IPS-18c (cell line): ENCODE results near the gene RBPMS2.
"Not testable (repeated sequence)": the region's sequence is repeated elsewhere in the genome, so short reads cannot be mapped to it uniquely, and the experiment has no call there.

Source experiments
- H3K4me3 ChIP-seq: 2 replicates; pipeline ENCODE4 v1.7.0; 2013; ENCODE audit warnings: low read depth, mild to moderate bottlenecking, low read length, moderate library complexity; ENCODE audit not compliant: insufficient read depth
- H3K9me3 ChIP-seq: one replicate; pipeline ENCODE4 v1.6.1; 2013; ENCODE audit warnings: mild to moderate bottlenecking, low read length, moderate library complexity; ENCODE audit not compliant: control insufficient read depth, insufficient read depth

Gene RBPMS2

DNA sequence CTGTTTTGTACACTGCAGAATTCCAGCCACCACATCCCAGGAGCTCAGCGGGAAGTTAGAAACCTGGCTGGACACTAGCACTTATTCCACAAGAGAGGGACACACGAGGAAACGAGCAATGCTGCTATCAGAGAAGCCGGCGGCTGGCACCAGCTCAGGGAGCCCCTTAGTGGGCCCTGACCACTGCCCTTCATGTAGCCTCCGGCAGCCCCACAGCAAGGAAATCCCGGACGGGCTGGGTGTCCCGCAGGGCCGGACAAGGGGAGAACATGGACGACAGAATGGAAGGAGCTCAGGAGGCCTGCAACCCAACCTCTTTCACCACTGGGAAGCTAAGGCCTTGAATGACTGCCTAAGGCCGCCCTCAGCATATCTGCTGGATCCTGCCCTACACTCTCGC is 32.5 kb downstream of the RBPMS2 start:
- Histone ChIP-seq H3K4me3 (no peak overlapping the region), H3K9me3 (peaks cover 2% of the 10 kb centered on the region)

DNA sequence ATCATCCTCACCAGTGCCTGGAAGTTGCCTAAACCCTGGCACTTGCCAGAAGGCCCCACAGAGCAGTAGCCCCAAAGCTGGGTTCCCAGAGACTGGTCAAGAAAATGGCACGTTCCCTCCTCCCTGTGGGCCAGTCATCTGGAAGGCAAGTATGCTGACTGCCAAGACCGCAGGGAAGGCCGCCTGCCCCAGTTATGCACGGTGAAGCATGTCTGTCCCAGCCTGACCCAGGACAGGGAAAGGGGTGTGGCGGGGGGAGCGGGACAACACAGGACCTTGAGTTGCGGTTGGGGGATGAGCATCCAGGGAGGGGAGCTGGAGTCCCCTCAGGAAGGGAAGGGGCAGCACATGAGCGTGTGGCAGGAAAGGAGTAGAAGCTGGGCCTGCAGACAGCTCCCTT is 33.0 kb downstream of the RBPMS2 start:
- peaks cover 2% of the 10 kb centered on the region for H3K9me3 ChIP-seq
- H3K4me3 ChIP-seq, result no peak overlapping the region

- not testable (repeated sequence) for H3K9me3 ChIP-seq, H3K4me3 ChIP-seq
Measured at GRCh38 chr15:64741708-64742107, 33.7 kb downstream of the RBPMS2 start.

GRCh38 chr15:64740311-64741170 is 34.8 kb downstream of the RBPMS2 start:
- no peak overlapping the region for H3K4me3 ChIP-seq
- no peaks in the 10 kb centered on the region for H3K9me3 ChIP-seq

DNA sequence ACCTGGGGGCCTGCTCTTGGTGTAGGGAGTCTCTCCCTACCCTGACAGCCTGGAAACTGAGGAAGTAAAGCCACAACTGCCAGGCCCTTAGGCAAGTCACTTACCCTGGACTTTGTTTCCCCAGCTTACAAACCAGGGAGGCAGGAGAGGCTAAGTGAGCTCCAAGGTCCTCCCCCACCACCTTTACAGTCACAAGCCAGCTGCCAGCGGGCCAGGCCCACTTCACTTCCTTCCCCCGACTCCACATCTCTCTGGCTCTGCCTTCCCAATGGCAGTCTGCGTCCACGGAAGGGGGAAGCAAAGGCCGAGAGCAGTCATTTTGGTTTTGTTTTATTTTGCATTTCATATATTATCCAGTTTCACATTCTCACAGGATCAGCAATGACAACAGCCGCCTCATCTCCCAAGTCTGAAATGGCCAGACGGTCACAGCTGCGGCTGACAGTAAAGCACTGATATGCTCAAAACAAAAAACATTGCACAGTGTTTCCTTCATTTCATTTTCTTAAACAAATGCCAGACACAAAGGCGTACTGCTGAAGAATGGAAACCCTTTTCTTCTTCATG is 35.7 kb downstream of the RBPMS2 start:
- Histone ChIP-seq H3K9me3 (no peaks in the 10 kb centered on the region), H3K4me3 (no peak overlapping the region)

- Histone ChIP-seq H3K4me3 (no peak overlapping the region; the same call in 1 of the 2 replicates), H3K9me3 (no peaks in the 10 kb centered on the region)
Measured at GRCh38 chr15:64739156-64739555, 36.2 kb downstream of the RBPMS2 start.

DNA sequence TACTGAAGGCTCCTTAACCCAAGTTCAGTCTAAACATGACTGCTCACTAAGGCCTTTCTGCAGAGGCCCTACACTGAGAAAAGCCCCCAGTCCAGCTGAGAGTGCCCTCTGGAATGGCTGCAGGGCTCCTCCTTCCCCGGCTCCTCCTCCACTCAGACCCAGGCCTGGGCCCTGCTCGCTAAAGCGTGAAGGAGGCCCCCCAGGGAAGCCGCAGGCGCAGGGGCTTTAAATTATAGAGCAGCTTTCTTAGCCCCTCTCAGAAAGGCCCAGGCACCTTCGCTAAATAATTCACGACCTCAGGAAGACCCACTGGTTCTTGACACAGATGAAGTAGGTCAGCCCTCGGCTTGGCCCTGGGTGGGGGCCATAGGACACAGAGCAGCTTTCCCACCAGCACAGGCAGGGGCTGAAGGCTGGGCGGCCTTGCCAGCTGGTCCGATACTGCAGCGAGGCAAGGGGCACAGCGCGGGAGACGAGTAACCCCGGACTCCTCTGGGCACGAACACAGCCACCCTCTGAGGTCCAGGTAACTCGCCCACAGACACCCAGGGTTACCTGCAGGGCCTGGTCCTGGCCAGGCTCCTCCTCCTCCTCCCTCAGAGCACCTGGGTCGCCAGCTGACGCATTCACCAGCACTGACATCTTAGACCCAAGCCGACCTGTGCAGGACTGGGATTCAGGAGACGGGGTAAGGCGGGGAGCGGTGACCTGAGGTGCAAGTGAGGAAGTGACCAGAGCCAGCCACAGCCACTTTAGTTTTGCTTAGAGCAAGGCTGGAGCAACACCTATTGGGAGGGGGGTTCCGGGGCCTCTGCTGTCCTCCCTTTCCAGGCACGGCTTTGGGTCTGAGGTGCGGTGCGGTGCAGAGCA is 36.9 kb downstream of the RBPMS2 start:
- Histone ChIP-seq H3K4me3 (no peak overlapping the region), H3K9me3 (no peaks in the 10 kb centered on the region)

DNA sequence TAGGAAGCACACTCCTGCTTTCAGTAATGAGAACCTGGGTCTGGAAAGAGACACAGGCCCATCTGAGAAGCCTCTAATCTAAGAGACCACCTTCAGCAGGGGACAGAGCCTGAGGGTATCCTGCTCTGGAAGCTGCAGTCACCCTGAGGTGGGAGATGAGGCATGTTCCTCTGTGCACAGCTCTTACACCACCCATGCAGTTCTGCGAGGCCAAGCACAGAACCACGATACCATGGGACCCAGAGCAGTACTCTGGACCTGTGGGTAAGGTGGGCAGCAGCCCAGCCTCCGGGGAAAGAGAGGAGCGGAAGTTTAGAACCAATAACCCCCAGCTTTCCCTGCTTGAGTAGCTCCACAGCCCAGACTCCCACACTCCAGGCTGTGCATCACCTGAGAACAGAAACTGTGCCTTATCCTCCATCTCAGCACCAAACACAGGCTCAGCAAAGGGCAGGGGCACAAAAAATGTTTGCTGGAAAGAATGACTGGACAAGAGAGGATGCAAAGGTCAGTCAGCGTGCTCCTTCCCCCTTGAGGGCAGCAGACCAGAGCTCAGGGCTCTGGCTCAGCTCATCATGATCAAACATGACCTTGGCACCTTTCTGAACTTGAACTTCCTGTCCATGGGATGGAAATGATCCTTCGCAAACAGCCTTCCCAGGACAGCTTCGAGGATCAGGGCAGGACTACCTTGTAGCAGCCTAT is 43.1 kb downstream of the RBPMS2 start:
- H3K4me3 ChIP-seq, result no peak overlapping the region

GRCh38 chr15:64731805-64732151 is 43.6 kb downstream of the RBPMS2 start:
- Histone ChIP-seq H3K9me3 (no peaks in the 10 kb centered on the region), H3K4me3 (no peak overlapping the region)

More for the DNA sequence above, 43.1 kb downstream of the RBPMS2 start:
- H3K9me3 ChIP-seq, result no peaks in the 10 kb centered on the region

- H3K9me3 ChIP-seq, result no peaks in the 10 kb centered on the region
- H3K4me3 ChIP-seq, result no peak overlapping the region
Measured at GRCh38 chr15:64731012-64731804, 44.2 kb downstream of the RBPMS2 start.

- no peak overlapping the region for H3K4me3 ChIP-seq
Measured at GRCh38 chr15:64730151-64730550, 45.2 kb downstream of the RBPMS2 start.

GRCh38 chr15:64720188-64720587 is 55.2 kb downstream of the RBPMS2 start:
- no peaks in the 10 kb centered on the region for H3K9me3 ChIP-seq
- H3K4me3 ChIP-seq, result no peak overlapping the region

More at GRCh38 chr15:64730151-64730550, 45.2 kb downstream of the RBPMS2 start:
- no peaks in the 10 kb centered on the region for H3K9me3 ChIP-seq

- H3K4me3 ChIP-seq, result no peak overlapping the region
Measured at GRCh38 chr15:64717735-64718495, 57.5 kb downstream of the RBPMS2 start.

DNA sequence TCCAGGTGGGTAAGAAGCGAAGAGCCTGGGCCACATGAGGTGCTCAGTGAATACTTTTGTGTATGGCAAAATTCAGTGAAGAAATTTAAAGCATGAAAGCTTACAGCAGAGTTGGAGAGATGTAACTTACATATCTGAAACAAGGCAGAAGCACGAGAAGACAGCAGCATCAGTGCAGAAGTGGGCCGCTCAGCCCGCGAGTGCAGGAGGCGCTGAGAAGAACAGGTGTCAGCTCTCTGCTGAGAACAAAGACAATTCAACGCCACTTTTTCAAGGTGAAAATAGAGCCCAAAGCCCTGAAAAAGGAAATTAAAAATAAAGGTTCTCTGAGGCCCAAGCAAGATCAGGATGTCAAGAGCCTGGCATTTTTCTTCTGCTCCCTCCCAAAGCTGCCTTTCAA is 58.3 kb downstream of the RBPMS2 start:
- Histone ChIP-seq H3K4me3 (no peak overlapping the region), H3K9me3 (no peaks in the 10 kb centered on the region)

More at GRCh38 chr15:64717735-64718495, 57.5 kb downstream of the RBPMS2 start:
- H3K9me3 ChIP-seq, result no peaks in the 10 kb centered on the region

DNA sequence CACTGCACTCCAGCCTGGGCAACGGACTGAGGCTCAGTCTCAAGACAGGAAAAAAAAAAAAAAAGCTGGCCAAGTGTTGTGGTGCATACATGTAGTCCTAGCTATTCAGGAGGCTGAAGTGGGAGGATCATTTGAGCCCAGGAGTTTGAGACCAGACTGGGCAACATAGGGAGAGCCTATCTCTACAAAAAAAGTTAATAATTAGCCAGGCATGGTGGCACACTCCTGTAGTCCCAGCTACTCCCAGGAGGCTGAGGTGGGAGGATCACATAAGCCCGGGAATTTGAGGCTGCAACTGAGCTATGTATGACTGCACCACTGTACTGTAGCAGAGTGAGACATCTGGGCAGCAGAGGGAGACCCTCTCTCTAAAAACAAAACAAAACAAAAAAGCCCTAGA is 58.9 kb downstream of the RBPMS2 start:
- no peaks in the 10 kb centered on the region for H3K9me3 ChIP-seq
- H3K4me3 ChIP-seq, result no peak overlapping the region

DNA sequence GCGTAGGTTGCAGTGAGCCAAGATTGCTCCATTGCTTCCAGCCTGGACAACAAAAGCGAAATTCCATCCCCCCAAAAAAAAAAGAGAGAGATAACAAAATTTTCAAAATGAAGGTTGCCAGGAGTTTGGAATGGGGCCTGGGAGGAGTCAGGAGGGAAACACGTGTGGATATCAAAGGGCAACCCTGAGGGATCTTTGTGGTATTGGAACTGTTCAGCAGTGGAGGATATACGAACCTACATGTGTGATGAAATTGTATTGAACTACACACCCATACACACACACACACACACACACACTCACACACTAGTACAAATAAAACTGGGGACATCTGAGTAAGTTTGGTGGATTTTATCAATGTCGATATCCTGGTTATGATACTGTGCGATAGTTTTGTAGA is 61.8 kb downstream of the RBPMS2 start:
- Histone ChIP-seq H3K4me3 (no peak overlapping the region), H3K9me3 (no peaks in the 10 kb centered on the region)
